DOHH2 (cell line): Measurements from ENCODE around the gene SLC25A11.

Experiments
- H3F3A ChIP-seq: fragments of 200-600 bp; sonication (generic), shearing (Covaris generic); 2 replicates; pipeline ENCODE4 v1.6.0; 2016; ENCODE audit warnings: antibody characterized with exemption, mild to moderate bottlenecking; ENCODE audit not compliant: control insufficient read depth, insufficient read depth
- H3K27ac ChIP-seq: fragments of 200-600 bp; sonication (generic); 2 replicates; pipeline ENCODE4 v1.5.1; 2014; ENCODE audit warnings: low read depth, mild to moderate bottlenecking, low read length, moderate library complexity
- H3K27me3 ChIP-seq: fragments of 200-600 bp; sonication (generic); 2 replicates; pipeline ENCODE4 v1.6.1; 2014; ENCODE audit warnings: mild to moderate bottlenecking, low read length, mixed read lengths; ENCODE audit not compliant: control insufficient read depth
- H3K36me3 ChIP-seq: fragments of 200-600 bp; sonication (generic); 2 replicates; pipeline ENCODE4 v1.6.1; 2014; ENCODE audit warnings: mild to moderate bottlenecking, low read length, moderate library complexity, mixed read lengths; ENCODE audit not compliant: control insufficient read depth
- H3K4me1 ChIP-seq: fragments of 200-600 bp; sonication (generic); 2 replicates; pipeline ENCODE4 v1.6.1; 2014; ENCODE audit warnings: mild to moderate bottlenecking, low read length, mixed read lengths; ENCODE audit not compliant: control insufficient read depth
- H3K4me2 ChIP-seq: fragments of 200-600 bp; sonication (generic); 2 replicates; pipeline ENCODE4 v1.6.0; 2014; ENCODE audit warnings: mild to moderate bottlenecking, low read length, moderate library complexity
- H3K4me3 ChIP-seq: fragments of 200-600 bp; sonication (generic); 2 replicates; pipeline ENCODE4 v1.5.1; 2014; ENCODE audit warnings: mild to moderate bottlenecking, low read length, mixed read lengths
- H3K79me2 ChIP-seq: fragments of 200-600 bp; sonication (generic); 2 replicates; pipeline ENCODE4 v1.6.1; 2014; ENCODE audit warnings: mild to moderate bottlenecking, low read length, mixed read lengths; ENCODE audit not compliant: control insufficient read depth
- H3K9me2 ChIP-seq: fragments of 200-600 bp; sonication (generic); replicated peaks from 2 replicates; pipeline ENCODE4 v1.6.1; 2014; ENCODE audit warnings: mild to moderate bottlenecking, low read length, mixed read lengths; ENCODE audit not compliant: control insufficient read depth
- H3K9me3 ChIP-seq: fragments of 200-600 bp; sonication (generic); 2 replicates; pipeline ENCODE4 v1.6.1; 2014; ENCODE audit warnings: antibody characterized with exemption, low read length, mixed read lengths; ENCODE audit not compliant: control insufficient read depth, insufficient read depth
- H4K20me1 ChIP-seq: fragments of 200-600 bp; sonication (generic); 2 replicates; pipeline ENCODE4 v1.6.0; 2014; ENCODE audit warnings: low read depth, mild to moderate bottlenecking, antibody characterized with exemption, low read length, moderate library complexity; ENCODE audit not compliant: control insufficient read depth, insufficient read depth
- CTCF ChIP-seq: fragments of 200-600 bp; sonication (generic); IDR thresholded peaks from one replicate; pipeline ENCODE4 v1.5.1; 2014; ENCODE audit warnings: antibody characterized with exemption, mild to moderate bottlenecking, low read depth, low read length; ENCODE audit not compliant: poor library complexity, severe bottlenecking
- EZH2phosphoT487 ChIP-seq: fragments of 200-600 bp; sonication (generic); IDR thresholded peaks from 2 replicates; pipeline ENCODE4 v1.6.1; 2017; ENCODE audit warnings: borderline replicate concordance, mild to moderate bottlenecking, antibody characterized with exemption, low read length, moderate library complexity, mixed read lengths

SLC25A11 gene

GRCh38 chr17:4973256-4974114 lies 33.6 kb upstream of the SLC25A11 start:
- TF ChIP-seq CTCF = no peak
- Histone ChIP-seq H3K27ac (no peak overlapping the region), H3K4me3 (no peak overlapping the region), H3F3A (no peaks in the 10 kb centered on the region; the same call in 1 of the 2 replicates), H3K36me3 (peaks cover 72% of the 10 kb centered on the region), H3K79me2 (peaks cover 5% of the 10 kb centered on the region), H3K27me3 (no peaks in the 10 kb centered on the region), H3K9me2 (no peaks in the 10 kb centered on the region), H3K9me3 (no peaks in the 10 kb centered on the region), H3K4me2 (no peak overlapping the region), H4K20me1 (no peaks in the 10 kb centered on the region), H3K4me1 (peaks cover 6% of the 10 kb centered on the region)

- Histone ChIP-seq H3F3A (no peaks in the 10 kb centered on the region; the same call in 1 of the 2 replicates), H3K9me3 (no peaks in the 10 kb centered on the region), H3K4me1 (peaks cover 10% of the 10 kb centered on the region), H4K20me1 (no peaks in the 10 kb centered on the region), H3K4me3 (no peak overlapping the region), H3K9me2 (no peaks in the 10 kb centered on the region), H3K79me2 (peaks cover 11% of the 10 kb centered on the region), H3K27ac (no peak overlapping the region), H3K4me2 (no peak overlapping the region), H3K27me3 (no peaks in the 10 kb centered on the region), H3K36me3 (peaks cover 65% of the 10 kb centered on the region)
- TF ChIP-seq CTCF (no peak), EZH2phosphoT487 (no peak)
These were observed 32.9 kb upstream of the SLC25A11 start for GRCh38 chr17:4972752-4973151.

- H3K27me3 ChIP-seq = no peaks in the 10 kb centered on the region
- peaks cover 11% of the 10 kb centered on the region for H3K79me2 ChIP-seq
- H4K20me1 ChIP-seq = no peaks in the 10 kb centered on the region
- no peaks in the 10 kb centered on the region for H3K9me3 ChIP-seq
- H3K4me1 ChIP-seq = peaks cover 10% of the 10 kb centered on the region
- no peak for TF ChIP-seq EZH2phosphoT487
- TF ChIP-seq CTCF = no peak
- H3K4me3 ChIP-seq = no peak overlapping the region
- no peak overlapping the region for H3K4me2 ChIP-seq
- H3K9me2 ChIP-seq = no peaks in the 10 kb centered on the region
- peaks cover 61% of the 10 kb centered on the region for H3K36me3 ChIP-seq
- no peak overlapping the region for H3K27ac ChIP-seq
- H3F3A ChIP-seq = no peaks in the 10 kb centered on the region; the same call in 1 of the 2 replicates
These were observed 32.5 kb upstream of the SLC25A11 start for GRCh38 chr17:4972322-4972721.
